Neural cell (in vitro differentiated cells): Measurements from ENCODE around the gene HERC3. TPM values are rescaled to one million over a fixed set of nuclear protein-coding genes. Genes with fewer than 3 reads are reported as not detected.

Experiments used
- H2AFZ ChIP-seq: fragments of 200-600, 300-800 bp; sonication (generic), shearing (Covaris generic); 2 replicates; pipeline ENCODE4 v1.6.0; 2014; ENCODE audit warnings: low read depth, mild to moderate bottlenecking, antibody characterized with exemption, low read length, moderate library complexity
- H3F3A ChIP-seq: fragments of 200-600 bp; shearing (Covaris generic); 2 replicates; pipeline ENCODE4 v1.6.1; 2016; ENCODE audit warnings: mild to moderate bottlenecking, moderate library complexity, mixed read lengths, antibody characterized with exemption, low read length; ENCODE audit not compliant: insufficient read depth, poor library complexity, severe bottlenecking
- H3K27ac ChIP-seq: fragments of 200-600, 300-800 bp; sonication (generic), shearing (Covaris generic); 2 replicates; pipeline ENCODE4 v1.5.1; 2014; ENCODE audit warnings: mild to moderate bottlenecking, low read length, moderate library complexity
- H3K27me3 ChIP-seq: fragments of 300-800, 200-600 bp; sonication (generic), shearing (Covaris generic); 2 replicates; pipeline ENCODE4 v1.6.0; 2014; ENCODE audit warnings: mild to moderate bottlenecking, low read depth, low read length, moderate library complexity; ENCODE audit not compliant: insufficient read depth
- H3K36me3 ChIP-seq: fragments of 300-800, 200-600 bp; sonication (generic), shearing (Covaris generic); 2 replicates; pipeline ENCODE4 v1.5.1; 2014; ENCODE audit warnings: mild to moderate bottlenecking, antibody characterized with exemption, low read length, moderate library complexity; ENCODE audit not compliant: insufficient read depth
- H3K4me2 ChIP-seq: fragments of 300-800, 200-600 bp; sonication (generic), shearing (Covaris generic); 2 replicates; pipeline ENCODE4 v1.6.0; 2014; ENCODE audit warnings: mild to moderate bottlenecking, low read length
- H3K4me3 ChIP-seq: fragments of 300-800, 200-600 bp; sonication (generic), shearing (Covaris generic); 2 replicates; pipeline ENCODE4 v1.5.1; 2014; ENCODE audit warnings: mild to moderate bottlenecking, low read length, moderate library complexity
- H3K79me2 ChIP-seq: fragments of 200-600 bp; shearing (Covaris generic); replicated peaks from 2 replicates; pipeline ENCODE4 v1.6.0; 2014; ENCODE audit warnings: mild to moderate bottlenecking, low read length, moderate library complexity; ENCODE audit not compliant: insufficient read depth
- H3K9ac ChIP-seq: fragments of 300-800, 200-600 bp; sonication (generic), shearing (Covaris generic); 2 replicates; pipeline ENCODE4 v1.6.1; 2016; ENCODE audit warnings: mild to moderate bottlenecking, low read length, mixed read lengths
- H3K9me2 ChIP-seq: fragments of 200-600 bp; shearing (Covaris generic); 2 replicates; pipeline ENCODE4 v1.6.1; 2016; ENCODE audit warnings: mild to moderate bottlenecking, low read length, mixed read lengths; ENCODE audit not compliant: insufficient read depth
- H3K9me3 ChIP-seq: fragments of 200-600, 300-800 bp; sonication (generic), shearing (Covaris generic); 2 replicates; pipeline ENCODE4 v1.6.1; 2016; ENCODE audit warnings: mild to moderate bottlenecking, mixed run types, low read length, moderate library complexity, mixed read lengths
- H4K20me1 ChIP-seq: fragments of 200-600 bp; shearing (Covaris generic); 2 replicates; pipeline ENCODE4 v1.6.1; 2016; ENCODE audit warnings: mild to moderate bottlenecking, mixed run types; ENCODE audit not compliant: insufficient read depth
- EP300 ChIP-seq: fragments of 450-650 bp; conservative IDR thresholded peaks from 2 replicates; pipeline ENCODE4 v1.6.1; 2014; ENCODE audit warnings: antibody characterized with exemption, mild to moderate bottlenecking, moderate library complexity; ENCODE audit not compliant: poor library complexity, severe bottlenecking
- EZH2 ChIP-seq: fragments of 200-600, 300-800 bp; shearing (Covaris generic), sonication (generic); IDR thresholded peaks from 2 replicates; pipeline ENCODE4 v1.6.1; 2014; ENCODE audit warnings: antibody characterized with exemption, low read length, borderline replicate concordance, mild to moderate bottlenecking; ENCODE audit not compliant: insufficient read depth, poor library complexity, severe bottlenecking
- MXI1 ChIP-seq: fragments of 450-650 bp; conservative IDR thresholded peaks from 2 replicates; pipeline ENCODE4 v1.6.1; 2014; ENCODE audit warnings: antibody characterized with exemption, mild to moderate bottlenecking; ENCODE audit not compliant: poor library complexity, severe bottlenecking
- POLR2AphosphoS5 ChIP-seq: IDR thresholded peaks from 2 replicates; pipeline ENCODE4 v1.6.1; 2012
- RAD21 ChIP-seq: fragments of 450-650 bp; conservative IDR thresholded peaks from 2 replicates; pipeline ENCODE4 v1.6.1; 2014; ENCODE audit warnings: antibody characterized with exemption, mild to moderate bottlenecking, moderate library complexity
- SMC3 ChIP-seq: fragments of 450-650 bp; conservative IDR thresholded peaks from 2 replicates; pipeline ENCODE4 v1.6.1; 2014; ENCODE audit warnings: antibody characterized with exemption, mild to moderate bottlenecking, moderate library complexity; ENCODE audit not compliant: poor library complexity
- TAF1 ChIP-seq: IDR thresholded peaks from 2 replicates; pipeline ENCODE4 v1.6.1; 2012; ENCODE audit warnings: low read depth
- polyA plus RNA-seq: library from polyadenylated mRNA; depleted of rRNA; stranded (reverse); fragments of >200 nt; gene quantifications from 2 replicates; pipeline ENCODE4 v1.2.3, GENCODE V29; 2014
- TF ChIP-seq, protein P1 (sequence below): fragments of 450-650 bp; IDR thresholded peaks from 2 replicates; pipeline ENCODE4 v1.5.1; 2014; ENCODE audit warnings: antibody characterized with exemption, mild to moderate bottlenecking, moderate library complexity; ENCODE audit not compliant: poor library complexity, severe bottlenecking
- TF ChIP-seq, protein P2 (sequence below): IDR thresholded peaks from 2 replicates; pipeline ENCODE4 v1.6.1; 2012; ENCODE audit warnings: borderline replicate concordance

Gene HERC3
- polyA plus RNA-seq, 1 donor from 2014 or later: 49.2 TPM

DNA sequence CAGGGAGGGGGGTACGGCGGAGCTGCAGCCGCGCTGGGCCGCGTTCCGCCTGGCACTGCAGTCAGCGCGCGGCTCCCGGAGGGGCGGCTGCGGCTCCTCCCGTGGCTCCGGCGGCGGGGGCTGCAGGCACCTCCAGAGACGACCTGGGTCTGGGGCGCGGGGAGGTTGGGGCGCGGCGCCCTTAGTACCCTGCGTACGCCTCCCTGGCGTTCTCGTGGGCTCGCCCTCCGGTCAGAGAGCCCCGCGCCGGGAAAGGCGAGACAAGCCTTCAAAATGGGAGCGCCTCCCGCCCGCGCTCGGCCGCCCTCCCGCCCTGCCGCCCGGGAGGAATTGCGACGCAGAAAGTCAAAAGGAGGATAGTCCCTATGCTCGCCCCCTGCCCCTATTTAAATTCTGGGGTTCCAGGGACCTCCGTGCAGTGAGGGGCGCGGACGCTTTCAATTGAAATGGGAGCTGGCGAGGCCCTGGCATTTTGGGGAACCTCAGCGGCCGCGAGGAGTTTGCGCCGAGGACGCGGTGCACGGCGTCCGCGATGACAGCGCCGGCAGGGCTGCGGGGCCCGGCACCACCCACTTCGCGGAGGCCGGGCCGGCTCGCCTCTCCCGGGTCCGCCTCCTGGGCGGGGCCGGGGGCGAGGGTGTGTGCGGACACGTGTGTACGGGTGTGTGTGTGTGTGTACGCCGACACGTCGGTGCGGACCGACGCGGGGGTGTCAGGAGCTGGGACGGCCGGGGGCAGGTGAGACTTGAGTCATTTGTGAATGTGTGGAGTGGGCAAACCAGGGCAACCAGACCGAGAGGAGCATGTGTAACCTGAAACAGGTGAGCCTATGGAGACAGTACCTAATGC lies 544 bp downstream of the HERC3 start:
- Histone ChIP-seq H3K4me3 (peak overlapping the region; percentile 79), H3K79me2 (peaks cover 36% of the 10 kb centered on the region), H3K9me2 (no peaks in the 10 kb centered on the region), H3K27ac (peak overlapping the region; percentile 88), H3K4me2 (peak overlapping the region; percentile 68), H3K36me3 (no peaks in the 10 kb centered on the region), H4K20me1 (no peaks in the 10 kb centered on the region), H2AFZ (no peak overlapping the region), H3K9me3 (no peaks in the 10 kb centered on the region), H3K27me3 (no peaks in the 10 kb centered on the region), H3F3A (no peaks in the 10 kb centered on the region), H3K9ac (peak overlapping the region; percentile 91)
- TF ChIP-seq SMC3 (peak; percentile 42), POLR2AphosphoS5 (peak; percentile 65), EP300 (peak; percentile 12), TAF1 (no peak), EZH2 (no peak), RAD21 (peak; percentile 23), MXI1 (peak; percentile 95)
- TF ChIP-seq, protein P1, sequence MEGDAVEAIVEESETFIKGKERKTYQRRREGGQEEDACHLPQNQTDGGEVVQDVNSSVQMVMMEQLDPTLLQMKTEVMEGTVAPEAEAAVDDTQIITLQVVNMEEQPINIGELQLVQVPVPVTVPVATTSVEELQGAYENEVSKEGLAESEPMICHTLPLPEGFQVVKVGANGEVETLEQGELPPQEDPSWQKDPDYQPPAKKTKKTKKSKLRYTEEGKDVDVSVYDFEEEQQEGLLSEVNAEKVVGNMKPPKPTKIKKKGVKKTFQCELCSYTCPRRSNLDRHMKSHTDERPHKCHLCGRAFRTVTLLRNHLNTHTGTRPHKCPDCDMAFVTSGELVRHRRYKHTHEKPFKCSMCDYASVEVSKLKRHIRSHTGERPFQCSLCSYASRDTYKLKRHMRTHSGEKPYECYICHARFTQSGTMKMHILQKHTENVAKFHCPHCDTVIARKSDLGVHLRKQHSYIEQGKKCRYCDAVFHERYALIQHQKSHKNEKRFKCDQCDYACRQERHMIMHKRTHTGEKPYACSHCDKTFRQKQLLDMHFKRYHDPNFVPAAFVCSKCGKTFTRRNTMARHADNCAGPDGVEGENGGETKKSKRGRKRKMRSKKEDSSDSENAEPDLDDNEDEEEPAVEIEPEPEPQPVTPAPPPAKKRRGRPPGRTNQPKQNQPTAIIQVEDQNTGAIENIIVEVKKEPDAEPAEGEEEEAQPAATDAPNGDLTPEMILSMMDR: no peak
- TF ChIP-seq, protein P2, sequence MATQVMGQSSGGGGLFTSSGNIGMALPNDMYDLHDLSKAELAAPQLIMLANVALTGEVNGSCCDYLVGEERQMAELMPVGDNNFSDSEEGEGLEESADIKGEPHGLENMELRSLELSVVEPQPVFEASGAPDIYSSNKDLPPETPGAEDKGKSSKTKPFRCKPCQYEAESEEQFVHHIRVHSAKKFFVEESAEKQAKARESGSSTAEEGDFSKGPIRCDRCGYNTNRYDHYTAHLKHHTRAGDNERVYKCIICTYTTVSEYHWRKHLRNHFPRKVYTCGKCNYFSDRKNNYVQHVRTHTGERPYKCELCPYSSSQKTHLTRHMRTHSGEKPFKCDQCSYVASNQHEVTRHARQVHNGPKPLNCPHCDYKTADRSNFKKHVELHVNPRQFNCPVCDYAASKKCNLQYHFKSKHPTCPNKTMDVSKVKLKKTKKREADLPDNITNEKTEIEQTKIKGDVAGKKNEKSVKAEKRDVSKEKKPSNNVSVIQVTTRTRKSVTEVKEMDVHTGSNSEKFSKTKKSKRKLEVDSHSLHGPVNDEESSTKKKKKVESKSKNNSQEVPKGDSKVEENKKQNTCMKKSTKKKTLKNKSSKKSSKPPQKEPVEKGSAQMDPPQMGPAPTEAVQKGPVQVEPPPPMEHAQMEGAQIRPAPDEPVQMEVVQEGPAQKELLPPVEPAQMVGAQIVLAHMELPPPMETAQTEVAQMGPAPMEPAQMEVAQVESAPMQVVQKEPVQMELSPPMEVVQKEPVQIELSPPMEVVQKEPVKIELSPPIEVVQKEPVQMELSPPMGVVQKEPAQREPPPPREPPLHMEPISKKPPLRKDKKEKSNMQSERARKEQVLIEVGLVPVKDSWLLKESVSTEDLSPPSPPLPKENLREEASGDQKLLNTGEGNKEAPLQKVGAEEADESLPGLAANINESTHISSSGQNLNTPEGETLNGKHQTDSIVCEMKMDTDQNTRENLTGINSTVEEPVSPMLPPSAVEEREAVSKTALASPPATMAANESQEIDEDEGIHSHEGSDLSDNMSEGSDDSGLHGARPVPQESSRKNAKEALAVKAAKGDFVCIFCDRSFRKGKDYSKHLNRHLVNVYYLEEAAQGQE: no peak

DNA sequence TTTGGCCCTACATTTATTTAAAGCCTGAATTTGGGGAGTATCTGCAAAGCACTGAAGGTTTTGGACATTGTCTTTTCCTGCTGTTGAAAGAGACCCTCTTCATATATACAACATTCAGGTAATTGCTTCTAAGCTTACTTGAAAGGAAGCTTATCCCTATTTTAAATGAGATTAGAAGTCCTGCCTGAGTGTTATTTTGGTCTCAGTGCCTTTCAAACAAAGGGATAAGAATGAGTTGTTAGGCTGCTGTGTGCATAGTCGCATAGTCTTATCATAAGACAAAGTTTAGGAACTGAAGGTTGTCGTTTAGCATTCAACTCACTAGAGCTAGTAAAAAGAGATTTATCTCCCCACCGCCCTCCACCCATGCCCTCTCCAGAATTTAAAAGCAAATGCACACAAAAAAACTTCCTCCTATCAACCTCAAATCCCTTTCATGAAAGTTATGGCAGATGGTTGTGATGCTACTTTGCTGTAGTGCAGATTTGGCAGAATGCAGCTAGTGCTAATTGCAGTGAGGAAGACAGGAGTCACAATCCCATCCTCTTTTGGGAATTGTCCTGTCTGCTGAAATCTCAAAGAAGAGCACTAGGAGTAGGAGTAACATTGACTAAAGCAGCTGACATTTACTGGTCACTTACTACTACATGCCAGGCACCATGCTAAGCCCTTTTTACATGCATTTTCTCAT lies 5.8 kb downstream of the HERC3 start:
- no peaks in the 10 kb centered on the region for H3K9me3 ChIP-seq
- no peak overlapping the region for H3K4me2 ChIP-seq
- H3K27ac ChIP-seq: no peak overlapping the region
- H3K79me2 ChIP-seq: peaks cover 45% of the 10 kb centered on the region
- H3F3A ChIP-seq: no peaks in the 10 kb centered on the region
- H4K20me1 ChIP-seq: no peaks in the 10 kb centered on the region
- no peaks in the 10 kb centered on the region for H3K36me3 ChIP-seq
- no peak for TF ChIP-seq TAF1
- TF ChIP-seq, protein P2: no peak
- TF ChIP-seq, protein P1: no peak
- TF ChIP-seq MXI1: no peak
- TF ChIP-seq EZH2: no peak
- no peak for TF ChIP-seq SMC3
- TF ChIP-seq POLR2AphosphoS5: no peak
- no peak for TF ChIP-seq EP300
- no peak for TF ChIP-seq RAD21
- no peaks in the 10 kb centered on the region for H3K27me3 ChIP-seq
- H3K9ac ChIP-seq: no peak overlapping the region
- H2AFZ ChIP-seq: no peak overlapping the region
- H3K9me2 ChIP-seq: no peaks in the 10 kb centered on the region
- H3K4me3 ChIP-seq: peak overlapping the region; percentile 36
